RPMI8226 (cell line): Measurements from ENCODE around the gene PNN.
"Not testable (repeated sequence)": the region's sequence is repeated elsewhere in the genome, so short reads cannot be mapped to it uniquely, and the experiment has no call there.

Source experiments
- DNase-seq: peaks from one replicate; pipeline ENCODE4 v3.0.0-alpha.2; 2015

The PNN gene

GRCh38 chr14:39174560-39175444 lies at the start of gene PNN:
PNN (plus strand) TSS chr14:39175254; CDS start chr14:39175280, 26 bp downstream.
- DNase-seq = peak; percentile 96

- DNase-seq = not testable (repeated sequence)
These were observed 37.2 kb upstream of the PNN start for GRCh38 chr14:39137835-39138234.

DNA sequence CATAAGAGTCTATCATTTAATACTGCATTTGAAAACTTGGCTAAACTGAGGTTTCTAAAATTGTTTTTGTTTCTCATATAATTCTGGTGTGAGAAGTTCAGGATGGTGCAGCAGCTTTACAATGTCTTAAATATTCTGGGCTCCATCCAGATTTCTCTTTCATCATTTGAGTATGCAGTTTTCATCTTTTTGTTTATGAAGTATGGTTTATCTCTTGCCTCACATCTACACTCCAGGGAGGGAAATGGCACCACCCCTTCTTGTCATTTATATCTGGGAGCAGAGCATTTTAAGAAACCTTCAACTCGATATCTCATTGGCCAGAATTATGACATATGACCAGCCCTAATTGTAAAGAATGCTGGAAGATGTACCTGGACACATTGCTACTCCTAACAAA lies 36.6 kb upstream of the PNN start:
- DNase-seq = no peak

GRCh38 chr14:39140170-39140569 lies 34.9 kb upstream of the PNN start:
- DNase-seq = no peak

DNA sequence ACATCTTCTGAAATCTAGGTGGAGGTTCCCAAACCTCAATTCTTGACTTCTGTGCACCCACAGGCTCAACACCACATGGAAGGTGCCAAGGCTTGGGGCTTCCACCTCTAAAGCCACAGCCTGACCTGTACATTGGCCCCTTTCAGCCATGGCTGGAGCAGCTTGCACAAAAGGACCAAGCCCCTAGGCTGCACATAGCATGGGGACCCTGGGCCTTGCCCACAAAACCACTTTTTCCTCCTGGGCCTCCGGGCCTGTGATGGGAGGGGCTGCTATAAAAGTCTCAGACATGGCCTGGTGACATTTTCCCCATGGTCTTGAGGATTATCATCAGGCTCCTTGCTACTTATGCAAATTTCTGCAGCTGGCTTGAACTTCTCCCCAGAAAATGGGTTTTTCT lies 33.4 kb upstream of the PNN start:
- DNase-seq = not testable (repeated sequence)

DNA sequence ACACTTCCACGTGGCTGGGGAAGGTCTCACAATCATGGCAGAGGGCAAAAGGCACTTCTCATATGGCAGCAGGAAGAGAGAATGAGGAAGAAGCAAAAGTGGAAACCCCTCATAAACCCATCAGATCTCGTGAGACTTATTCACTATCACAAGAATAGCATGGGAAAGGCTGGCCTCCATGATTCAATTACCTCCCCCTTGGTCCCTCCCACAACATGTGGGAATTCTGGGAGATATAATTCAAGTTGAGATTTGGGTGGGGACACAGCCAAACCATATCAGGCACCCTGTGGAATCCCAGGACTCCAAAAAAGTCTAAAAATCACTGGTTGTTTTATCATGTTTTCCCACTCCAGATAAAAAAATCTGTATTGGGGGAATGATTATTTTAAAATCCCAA lies 31.8 kb upstream of the PNN start:
- DNase-seq = not testable (repeated sequence)

DNA sequence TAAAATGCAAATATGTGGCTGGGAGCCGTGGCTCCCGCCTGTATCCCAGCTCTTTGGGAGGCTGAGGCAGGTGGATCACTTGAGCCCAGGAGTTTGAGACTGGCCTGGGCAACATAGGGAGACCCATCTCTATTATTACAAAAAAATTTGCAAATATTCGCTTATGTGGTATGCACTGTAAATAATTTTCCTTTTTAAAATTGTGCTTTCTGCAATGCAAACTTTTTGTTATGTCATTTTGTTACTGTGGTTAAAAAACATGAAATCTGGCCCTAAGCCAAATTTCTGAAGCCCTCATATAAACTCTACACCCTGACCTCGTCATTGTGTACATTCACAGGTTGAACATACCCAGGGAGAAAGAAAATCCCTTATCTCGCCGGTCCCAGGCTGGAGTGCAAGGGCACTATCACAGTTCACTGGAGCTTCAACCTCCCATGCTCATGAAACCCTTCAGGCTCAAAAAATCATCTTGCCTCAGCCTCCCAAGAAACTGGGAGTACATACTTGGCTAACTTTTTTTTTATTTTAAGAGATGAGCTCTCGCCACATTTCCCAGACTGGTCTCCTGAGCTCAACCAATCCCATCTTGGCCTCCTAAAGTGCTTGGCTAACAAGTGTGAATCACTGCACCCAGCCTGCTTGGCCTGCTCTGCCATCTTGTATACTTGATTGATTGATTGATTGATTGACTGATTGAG lies 29.6 kb upstream of the PNN start:
- DNase-seq = no peak

DNA sequence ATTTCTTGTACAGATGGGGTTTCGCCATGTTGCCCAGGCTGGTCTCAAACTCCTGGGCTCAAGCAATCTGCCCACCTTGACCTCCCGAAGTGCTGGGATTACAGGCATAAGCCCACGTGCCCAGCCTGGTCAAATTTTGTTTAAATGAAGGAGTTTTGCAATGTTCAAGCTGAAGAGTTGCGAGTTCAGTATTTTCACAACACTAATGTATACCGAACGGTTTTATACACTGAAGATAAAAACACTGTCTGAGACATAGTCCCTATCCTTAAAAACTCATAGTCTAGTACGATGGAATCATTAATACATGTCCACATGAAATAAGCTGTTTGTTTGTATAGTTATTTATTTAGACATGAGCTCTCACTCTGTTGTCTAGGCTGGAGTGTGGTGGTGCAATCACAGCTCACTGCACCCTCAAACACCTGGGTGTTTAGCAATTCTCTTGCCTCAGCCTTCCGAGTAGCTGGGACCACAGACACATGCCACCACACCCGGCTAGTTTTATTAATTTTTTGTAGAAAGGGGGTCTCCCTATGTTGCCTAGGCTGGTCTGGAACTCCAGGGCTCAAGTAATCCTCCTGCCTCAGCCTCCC lies 20.4 kb upstream of the PNN start:
- DNase-seq = no peak

- DNase-seq = no peak
These were observed 17.6 kb upstream of the PNN start for GRCh38 chr14:39157491-39157890.

GRCh38 chr14:39158222-39158858 lies 16.7 kb upstream of the PNN start:
- DNase-seq = no peak

GRCh38 chr14:39160494-39160893 lies 14.6 kb upstream of the PNN start:
- DNase-seq = no peak

DNA sequence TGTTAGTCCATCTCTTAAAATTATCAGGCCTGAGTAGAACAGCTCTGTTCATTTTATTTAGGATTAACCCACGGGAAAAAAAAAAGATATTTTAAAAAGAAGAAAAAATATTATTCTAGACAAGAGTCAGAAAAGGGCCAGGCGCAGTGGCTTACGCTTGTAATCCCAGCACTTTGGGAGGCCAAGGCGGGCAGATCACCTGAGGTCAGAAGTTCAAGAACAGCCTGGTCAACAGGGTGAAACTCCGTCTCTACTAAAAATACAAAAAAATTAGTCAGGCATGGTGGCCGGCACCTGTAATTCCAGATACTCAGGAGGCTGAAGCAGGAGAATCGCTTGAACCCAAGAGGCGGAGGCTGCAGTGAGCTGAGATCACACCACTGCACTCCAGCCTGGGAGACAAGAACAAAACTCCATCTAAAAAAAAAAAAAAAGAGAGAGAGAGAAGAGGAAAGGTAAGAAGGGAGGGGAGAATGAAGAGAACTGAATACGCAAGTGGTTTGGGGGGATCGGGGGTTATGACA lies 7.2 kb upstream of the PNN start:
- DNase-seq = not testable (repeated sequence)

DNA sequence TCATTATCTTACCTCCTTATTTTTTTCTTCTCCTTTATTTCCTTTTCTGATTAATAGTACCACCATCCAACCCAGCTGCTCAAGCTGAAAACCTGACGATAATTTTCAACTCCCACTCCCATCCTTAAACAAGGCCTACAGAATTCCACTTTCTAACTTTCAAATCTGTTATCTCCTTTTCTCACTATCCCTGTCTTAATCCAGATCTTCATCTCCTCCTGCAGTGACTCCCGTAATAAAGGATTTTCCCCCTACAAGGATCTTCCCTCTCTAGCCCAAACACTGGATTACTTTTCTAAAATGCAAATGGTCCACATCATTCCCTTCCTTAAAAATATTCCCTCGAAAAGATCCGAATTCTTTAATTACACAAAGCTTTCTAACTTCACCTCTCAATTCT lies 6.5 kb upstream of the PNN start:
- no peak for DNase-seq

- peak; percentile 7 for DNase-seq
These were observed 5.5 kb upstream of the PNN start for GRCh38 chr14:39169541-39169900.

GRCh38 chr14:39173198-39173597 lies 1.9 kb upstream of the PNN start:
- no peak for DNase-seq

GRCh38 chr14:39175445-39176262 lies 600 bp downstream of the PNN start:
- peak; percentile 31 for DNase-seq

DNA sequence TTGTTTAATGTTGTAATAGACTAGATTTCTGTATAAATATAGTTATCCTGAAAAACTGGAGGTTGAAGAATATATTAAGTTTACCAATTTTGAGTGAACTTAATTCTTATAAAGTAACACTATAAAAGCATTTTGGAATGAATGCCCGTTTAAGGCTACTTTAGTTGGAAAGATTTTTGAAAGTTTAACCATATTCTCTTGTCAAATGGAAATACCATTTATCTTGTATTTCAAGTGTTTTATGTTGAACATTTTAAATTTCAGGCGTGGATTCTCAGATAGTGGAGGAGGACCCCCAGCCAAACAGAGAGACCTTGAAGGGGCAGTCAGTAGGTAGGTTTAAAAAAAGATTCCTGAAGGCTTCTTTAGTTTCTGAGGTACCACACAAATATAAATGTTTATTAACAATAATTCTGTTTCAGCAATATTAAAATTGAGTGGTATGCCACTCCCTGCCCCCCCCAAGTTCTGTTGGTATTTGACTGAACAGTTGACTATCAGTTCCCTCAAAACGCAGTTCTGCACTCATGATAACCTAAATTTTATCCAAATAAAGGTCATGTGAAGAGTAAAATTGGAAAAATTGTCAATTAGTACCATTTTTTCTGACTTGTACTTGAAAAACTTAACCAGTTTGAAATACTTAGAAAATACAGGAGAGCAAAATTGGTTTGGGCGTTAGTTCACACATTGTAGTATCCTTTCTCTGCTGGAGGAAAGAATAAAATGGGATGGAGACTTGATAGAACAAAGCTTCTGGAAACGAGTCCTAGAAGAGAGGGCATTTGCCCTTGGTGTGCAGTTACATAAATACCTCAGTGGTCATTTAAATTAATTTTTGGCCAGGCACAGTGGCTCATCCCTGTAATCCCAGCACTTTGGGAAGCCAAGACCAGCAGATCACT lies 1.5 kb downstream of the PNN start:
- no peak for DNase-seq

GRCh38 chr14:39177168-39177545 lies 2.1 kb downstream of the PNN start:
- no peak for DNase-seq

GRCh38 chr14:39179042-39179441 lies 4.0 kb downstream of the PNN start:
- DNase-seq = no peak

GRCh38 chr14:39180553-39180952 lies 5.5 kb downstream of the PNN start:
- DNase-seq = no peak

GRCh38 chr14:39181026-39181692 lies 6.1 kb downstream of the PNN start:
- no peak for DNase-seq
